Immature natural killer cell (primary cell): ENCODE measurements around the gene IMPA2. TPM values are rescaled to one million over a fixed set of nuclear protein-coding genes. Genes with fewer than 3 reads are reported as not detected.

Experiments
- DNase-seq, 3 donors: peaks; one replicate each; pipeline ENCODE4 v3.0.0; 2022; ENCODE audit warnings: mixed read lengths in 1 of 3
- H3K27ac Mint-ChIP-seq, 6 donors: one replicate each; pipeline ENCODE4 v1.8.0; 2020; ENCODE audit warnings: mixed read lengths in 6 of 6, mild to moderate bottlenecking in 5 of 6, inconsistent platforms in 4 of 6, moderate library complexity in 3 of 6
- H3K27me3 Mint-ChIP-seq, 3 donors: one replicate each; pipeline ENCODE4 v1.8.0; 2020 to 2021; ENCODE audit warnings: low read depth in 3 of 3, mild to moderate bottlenecking in 3 of 3, mixed read lengths in 3 of 3, moderate library complexity in 3 of 3, inconsistent platforms in 1 of 3
- H3K36me3 Mint-ChIP-seq, 3 donors: one replicate each; pipeline ENCODE4 v1.8.0; 2020; ENCODE audit warnings: mixed read lengths in 3 of 3, inconsistent platforms in 2 of 3, mild to moderate bottlenecking in 2 of 3
- H3K4me1 Mint-ChIP-seq, 2 donors: one replicate each; pipeline ENCODE4 v1.8.0; 2020; ENCODE audit warnings: inconsistent platforms in 2 of 2, mild to moderate bottlenecking in 2 of 2, mixed read lengths in 2 of 2, moderate library complexity in 1 of 2
- H3K4me3 Mint-ChIP-seq, 5 donors: one replicate each; pipeline ENCODE4 v1.8.0; 2020; ENCODE audit warnings: mild to moderate bottlenecking in 5 of 5, mixed read lengths in 5 of 5, inconsistent platforms in 3 of 5, moderate library complexity in 3 of 5
- H3K9me3 Mint-ChIP-seq, 6 donors: one replicate each; pipeline ENCODE4 v1.8.0; 2020; ENCODE audit warnings: mild to moderate bottlenecking in 6 of 6, mixed read lengths in 6 of 6, inconsistent platforms in 4 of 6, moderate library complexity in 3 of 6
- polyA plus RNA-seq, 3 donors: library from polyadenylated mRNA; unstranded; fragments of 300-500 nt; fragmentation: Illumina TruSeq; gene quantifications; one replicate each; pipeline ENCODE4 v1.2.3, GENCODE V29; 2021

IMPA2 gene
- polyA plus RNA-seq, 3 donors from 2014 or later: 6.0 to 15.2 (median 13.8) TPM

GRCh38 chr18:12028040-12028628, 46.8 kb downstream of the IMPA2 start:
- H3K27ac Mint-ChIP-seq: no peak overlapping the region
- peaks cover 0 to 2% (median 0%) of the 10 kb centered on the region in 3 donors for H3K27me3 Mint-ChIP-seq

GRCh38 chr18:12028674-12029073, 47.4 kb downstream of the IMPA2 start:
- Mint-ChIP-seq H3K4me3 (no peak overlapping the region), H3K9me3 (no peaks in the 10 kb centered on the region), H3K27ac (no peak overlapping the region)

More at GRCh38 chr18:12028040-12028628, 46.8 kb downstream of the IMPA2 start:
- Mint-ChIP-seq H3K4me3 (no peak overlapping the region), H3K36me3 (peaks cover 0 to 2% (median 0%) of the 10 kb centered on the region in 3 donors), H3K4me1 (no peaks in the 10 kb centered on the region), H3K9me3 (no peaks in the 10 kb centered on the region)
- DNase-seq: no peak

GRCh38 chr18:12029786-12030584, 48.7 kb downstream of the IMPA2 start:
- Mint-ChIP-seq H3K9me3 (no peaks in the 10 kb centered on the region), H3K4me3 (no peak overlapping the region), H3K4me1 (no peaks in the 10 kb centered on the region), H3K27ac (no peak overlapping the region), H3K27me3 (no peaks in the 10 kb centered on the region), H3K36me3 (peaks cover 0 to 2% (median 0%) of the 10 kb centered on the region in 3 donors)
- no peak for DNase-seq

More at GRCh38 chr18:12028674-12029073, 47.4 kb downstream of the IMPA2 start:
- Mint-ChIP-seq H3K27me3 (peaks cover 0 to 2% (median 0%) of the 10 kb centered on the region in 3 donors), H3K4me1 (no peaks in the 10 kb centered on the region), H3K36me3 (peaks cover 0 to 2% (median 0%) of the 10 kb centered on the region in 3 donors)
- DNase-seq: no peak

GRCh38 chr18:12030670-12031069, 49.4 kb downstream of the IMPA2 start:
- Mint-ChIP-seq H3K27ac (no peak overlapping the region), H3K4me1 (no peaks in the 10 kb centered on the region), H3K9me3 (no peaks in the 10 kb centered on the region), H3K36me3 (peaks cover 0 to 2% (median 0%) of the 10 kb centered on the region in 3 donors), H3K27me3 (peaks cover 0 to under 1% (median 0%) of the 10 kb centered on the region in 3 donors), H3K4me3 (no peak overlapping the region)
- DNase-seq: no peak

GRCh38 chr18:12031181-12031580, 49.9 kb downstream of the IMPA2 start:
- no peak for DNase-seq
- Mint-ChIP-seq H3K4me3 (no peak overlapping the region), H3K9me3 (no peaks in the 10 kb centered on the region), H3K4me1 (no peaks in the 10 kb centered on the region), H3K36me3 (peaks cover 0 to 2% (median 0%) of the 10 kb centered on the region in 3 donors), H3K27me3 (peaks cover 0 to 2% (median 0%) of the 10 kb centered on the region in 3 donors), H3K27ac (no peak overlapping the region)

- H3K4me1 Mint-ChIP-seq: no peaks in the 10 kb centered on the region
- H3K9me3 Mint-ChIP-seq: no peaks in the 10 kb centered on the region
- peaks cover 0 to 2% (median 2%) of the 10 kb centered on the region in 3 donors for H3K27me3 Mint-ChIP-seq
- peaks cover 0 to 2% (median 0%) of the 10 kb centered on the region in 3 donors for H3K36me3 Mint-ChIP-seq
- no peak for DNase-seq
- peak overlapping the region in 1 of 6 donors; percentile 17 for H3K27ac Mint-ChIP-seq
- H3K4me3 Mint-ChIP-seq: no peak overlapping the region
Measured at GRCh38 chr18:12031846-12032245, 50.5 kb downstream of the IMPA2 start.

- DNase-seq: no peak
- H3K4me1 Mint-ChIP-seq: no peaks in the 10 kb centered on the region
- no peaks in the 10 kb centered on the region for H3K9me3 Mint-ChIP-seq
- peaks cover 2 to 7% (median 6%) of the 10 kb centered on the region in 3 donors for H3K27me3 Mint-ChIP-seq
- H3K27ac Mint-ChIP-seq: no peak overlapping the region
- H3K4me3 Mint-ChIP-seq: no peak overlapping the region
- H3K36me3 Mint-ChIP-seq: peaks cover 0 to 2% (median 0%) of the 10 kb centered on the region in 3 donors
Measured at GRCh38 chr18:12032786-12033642, 51.7 kb downstream of the IMPA2 start.

- Mint-ChIP-seq H3K27me3 (peaks cover 2 to 8% (median 7%) of the 10 kb centered on the region in 3 donors), H3K27ac (no peak overlapping the region), H3K36me3 (peaks cover 0 to 2% (median 0%) of the 10 kb centered on the region in 3 donors), H3K9me3 (no peaks in the 10 kb centered on the region), H3K4me3 (no peak overlapping the region), H3K4me1 (peaks cover 0 to 2% of the 10 kb centered on the region in 2 donors)
- DNase-seq: no peak
Measured at GRCh38 chr18:12033643-12034025, 52.3 kb downstream of the IMPA2 start.

GRCh38 chr18:12034241-12035100, 53.2 kb downstream of the IMPA2 start:
- DNase-seq: no peak
- Mint-ChIP-seq H3K27ac (no peak overlapping the region), H3K4me1 (peaks cover 0 to 4% of the 10 kb centered on the region in 2 donors), H3K4me3 (no peak overlapping the region), H3K36me3 (peaks cover 0 to 2% (median 0%) of the 10 kb centered on the region in 3 donors), H3K27me3 (peaks cover 4 to 10% (median 7%) of the 10 kb centered on the region in 3 donors), H3K9me3 (no peaks in the 10 kb centered on the region)

- Mint-ChIP-seq H3K27ac (no peak overlapping the region), H3K27me3 (peaks cover 4 to 11% (median 7%) of the 10 kb centered on the region in 3 donors), H3K9me3 (no peaks in the 10 kb centered on the region)
Measured at GRCh38 chr18:12035481-12035880, 54.2 kb downstream of the IMPA2 start.

GRCh38 chr18:12036201-12036751, 55.0 kb downstream of the IMPA2 start:
- no peak for DNase-seq
- Mint-ChIP-seq H3K4me1 (peaks cover 0 to 4% of the 10 kb centered on the region in 2 donors), H3K9me3 (no peaks in the 10 kb centered on the region), H3K27me3 (peaks cover 4 to 12% (median 7%) of the 10 kb centered on the region in 3 donors), H3K27ac (no peak overlapping the region), H3K36me3 (no peaks in the 10 kb centered on the region), H3K4me3 (no peak overlapping the region)

More at GRCh38 chr18:12035481-12035880, 54.2 kb downstream of the IMPA2 start:
- H3K36me3 Mint-ChIP-seq: peaks cover 0 to 2% (median 0%) of the 10 kb centered on the region in 3 donors
- peaks cover 0 to 4% of the 10 kb centered on the region in 2 donors for H3K4me1 Mint-ChIP-seq
- H3K4me3 Mint-ChIP-seq: no peak overlapping the region
- DNase-seq: no peak

- no peak overlapping the region for H3K27ac Mint-ChIP-seq
- no peaks in the 10 kb centered on the region for H3K9me3 Mint-ChIP-seq
- peaks cover 5 to 12% (median 7%) of the 10 kb centered on the region in 3 donors for H3K27me3 Mint-ChIP-seq
- H3K4me3 Mint-ChIP-seq: peak overlapping the region in 4 of 5 donors; percentile 14 to 60 (median 53)
- no peak for DNase-seq
- no peaks in the 10 kb centered on the region for H3K36me3 Mint-ChIP-seq
- peaks cover 0 to 4% of the 10 kb centered on the region in 2 donors for H3K4me1 Mint-ChIP-seq
Measured at GRCh38 chr18:12038082-12038638, 56.9 kb downstream of the IMPA2 start.
